K562 (cell line): ENCODE results near the gene KLK7. TPM values are rescaled to one million over a fixed set of nuclear protein-coding genes. Genes with fewer than 3 reads are reported as not detected.

ENCODE experiments used
- ATAC-seq: fragments of 200-7000 bp; cut with Tn5 transposase; 3 replicates; pipeline ENCODE4 v1.9.1; 2020; ENCODE audit warnings: moderate library complexity
- BruUV-seq: library from RNA; stranded (reverse); fragments of 400-500 nt; replicated peaks from 2 replicates; lab custom pipeline; 2021; lab: Mats Ljungman, UMichigan
- CTCF ChIA-PET: fragments of 300-600 bp; formaldehyde crosslinking; extraction: SDS; loops from one replicate; lab custom pipeline; 2021; ENCODE audit warnings: low intra/inter-chr PET ratio; lab: Yijun Ruan, JAX
- POLR2A ChIA-PET: fragments of 300-600, 350-650 bp; sonication (Branson Sonifier 250); formaldehyde crosslinking; extraction: SDS; loops from one replicate; lab custom pipeline; 2021; ENCODE audit warnings: antibody characterized with exemption, inconsistent platforms; lab: Yijun Ruan, JAX
- DNase-seq, 4 experiments: peaks; one replicate each; pipeline versions ENCODE4 v3.0.0 to v3.0.0-alpha.2; 2011 to 2018; ENCODE audit warnings: low spot score in 3 of 4, mixed read lengths in 3 of 4; ENCODE audit errors: extremely low read depth in 1 of 4
- FAIRE-seq: peaks from 2 replicates; lab custom pipeline; 2011; peaks lifted over from hg19 to GRCh38; lab: Jason Lieb, UNC
- H2AFZ ChIP-seq: 2 replicates; pipeline ENCODE4 v1.6.0; 2011; ENCODE audit warnings: low read depth, low read length, control low read depth, inconsistent platforms
- H3K27ac ChIP-seq: fragments of 200-600 bp; 3 replicates; pipeline ENCODE4 v1.8.0; 2011; ENCODE audit warnings: low read depth, mild to moderate bottlenecking, control low read depth, inconsistent platforms, low read length, moderate library complexity, mixed read lengths; ENCODE audit errors: extremely low read depth
- H3K27me3 ChIP-seq, 2 experiments: fragments of 300-600 bp in 1 of 2; 2 replicates in 1 of 2; 3 replicates in 1 of 2; pipeline versions ENCODE4 v1.6.0 to v1.8.0; 2011; ENCODE audit warnings: inconsistent platforms in 2 of 2, low read length in 2 of 2, mild to moderate bottlenecking in 1 of 2, mixed read lengths in 1 of 2, moderate library complexity in 1 of 2; ENCODE audit not compliant: control insufficient read depth in 2 of 2, insufficient read depth in 2 of 2
- H3K36me3 ChIP-seq: fragments of 300-600 bp; 3 replicates; pipeline ENCODE4 v1.8.0; 2011; ENCODE audit warnings: mild to moderate bottlenecking, low read length, inconsistent platforms; ENCODE audit not compliant: control insufficient read depth, insufficient read depth
- H3K4me1 ChIP-seq, 2 experiments: fragments of 200-600 bp in 1 of 2; replicated peaks in 1 of 2; 2 replicates in 1 of 2; 3 replicates in 1 of 2; pipeline versions ENCODE4 v1.5.1 to v1.8.0; 2011; ENCODE audit warnings: inconsistent platforms in 2 of 2, low read length in 2 of 2, mild to moderate bottlenecking in 1 of 2, mixed read lengths in 1 of 2, moderate library complexity in 1 of 2; ENCODE audit not compliant: control insufficient read depth in 2 of 2, insufficient read depth in 2 of 2
- H3K4me2 ChIP-seq: 2 replicates; pipeline ENCODE4 v1.6.1; 2011; ENCODE audit warnings: low read length, control low read depth, inconsistent platforms, mixed read lengths; ENCODE audit not compliant: insufficient read depth
- H3K4me3 ChIP-seq: fragments of 200-600 bp; sonication (generic), shearing (Covaris generic); 2 replicates; pipeline ENCODE4 v1.5.1; 2016; ENCODE audit warnings: control low read depth, inconsistent platforms
- H3K79me2 ChIP-seq: fragments of 200-600 bp; 3 replicates; pipeline ENCODE4 v1.8.0; 2011; ENCODE audit warnings: low read length, inconsistent platforms; ENCODE audit not compliant: control insufficient read depth, insufficient read depth
- H3K9ac ChIP-seq, 2 experiments: 2 replicates each; pipeline versions ENCODE4 v1.6.0 to v1.6.1; 2011; ENCODE audit warnings: low read depth in 2 of 2, low read length in 2 of 2, control low read depth in 1 of 2, inconsistent platforms in 1 of 2, mild to moderate bottlenecking in 1 of 2, mixed read lengths in 1 of 2; ENCODE audit not compliant: insufficient read depth in 1 of 2
- H3K9me1 ChIP-seq: one replicate; pipeline ENCODE4 v1.6.0; 2011; ENCODE audit warnings: inconsistent platforms, mild to moderate bottlenecking, low read length, moderate library complexity; ENCODE audit not compliant: control insufficient read depth, insufficient read depth
- H3K9me3 ChIP-seq: replicated peaks from 2 replicates; pipeline ENCODE4 v1.5.1; 2011; ENCODE audit warnings: low read depth, low read length, inconsistent platforms; ENCODE audit not compliant: control insufficient read depth, insufficient read depth
- H4K20me1 ChIP-seq: replicated peaks from 2 replicates; pipeline ENCODE4 v1.6.1; 2011; ENCODE audit warnings: low read length, inconsistent platforms, mixed read lengths; ENCODE audit not compliant: control insufficient read depth, insufficient read depth
- ARHGAP35 ChIP-seq: fragments of 450-650 bp; IDR thresholded peaks from 2 replicates; pipeline ENCODE4 v1.6.1; 2018; ENCODE audit not compliant: partially characterized antibody
- ARNT ChIP-seq, 2 experiments: fragments of 450-650 bp; IDR thresholded peaks; 2 replicates each; pipeline ENCODE4 v1.6.1; 2016; ENCODE audit warnings: mild to moderate bottlenecking in 1 of 2
- CEBPB ChIP-seq: fragments of 450-650 bp; IDR thresholded peaks from 2 replicates; pipeline ENCODE4 v1.6.1; 2016; ENCODE audit warnings: missing genetic modification characterization, missing compliant biosample characterization
- KDM4B ChIP-seq, 2 experiments: fragments of 450-650 bp in 1 of 2; sonication (generic) in 1 of 2; IDR thresholded peaks; 2 replicates each; pipeline ENCODE4 v1.6.1; 2016 to 2017; ENCODE audit warnings: borderline replicate concordance in 2 of 2, antibody characterized with exemption in 1 of 2, low read depth in 1 of 2, mild to moderate bottlenecking in 1 of 2
- RBBP5 ChIP-seq: fragments of 200-600 bp; sonication (generic); IDR thresholded peaks from 2 replicates; pipeline ENCODE4 v1.6.1; 2012; ENCODE audit warnings: borderline replicate concordance, mild to moderate bottlenecking, low read length, control low read depth, inconsistent platforms; ENCODE audit not compliant: insufficient read depth, poor library complexity, severe bottlenecking
- SNRNP70 ChIP-seq: fragments of 200-400 bp; formaldehyde crosslinking; optimal IDR thresholded peaks from 2 replicates; pipeline ENCODE3; 2017; ENCODE audit warnings: low read depth, low read length
- ZBTB7A ChIP-seq: IDR thresholded peaks from 2 replicates; pipeline ENCODE4 v1.6.1; 2011; ENCODE audit warnings: low read depth, mild to moderate bottlenecking, low read length, moderate library complexity, borderline replicate concordance; ENCODE audit not compliant: control insufficient read depth
- ZNF324 ChIP-seq: fragments of 250-450 bp; sonication (Bioruptor Pico); IDR thresholded peaks from 2 replicates; pipeline ENCODE4 v1.4.0; 2020; ENCODE audit warnings: mild to moderate bottlenecking
- WGBS: fragments of 100-300 bp; shearing (Covaris generic); methylation state at CpG from one replicate; pipeline ENCODE4 v1.1.6; 2016; ENCODE audit warnings: low coverage, mixed read lengths; ENCODE audit not compliant: insufficient coverage; ENCODE audit errors: missing lambda C conversion rate; 5-methylcytosine and 5-hydroxymethylcytosine counted together
- in situ Hi-C: fragments of 300-500 bp; cut with MboI; formaldehyde crosslinking; loops from 4 replicates; pipeline ENCODE4 v1.15.0; 2018; ENCODE audit warnings: inconsistent platforms, mixed read lengths
- intact Hi-C: fragments of 100-400 bp; cut with micrococcal nuclease; formaldehyde crosslinking; loops from 2 replicates; pipeline ENCODE4 v1.14.2; 2022
- polyA plus RNA-seq, 8 experiments: library from polyadenylated mRNA; depleted of rRNA in 4 of 8; stranded (reverse) in 5 of 8; unstranded in 3 of 8; fragments of >200 nt; fragmentation: Nextera tagmentation in 2 of 8; fragmentation: Illumina TruSeq in 1 of 8; extraction: Ambion mirVana in 2 of 8; extraction: Trizol in 1 of 8; gene quantifications; 2 replicates each; pipeline versions ENCODE4 v1.2.1 to v1.2.3, GENCODE V29; 2011 to 2014; ENCODE audit warnings: inconsistent platforms in 1 of 8, missing spikeins in 1 of 8
- total RNA-seq, 7 experiments: library from RNA; depleted of rRNA in 6 of 7; stranded (reverse); fragments of >200 nt in 6 of 7; fragmentation: Illumina TruSeq in 2 of 7; extraction: Trizol in 2 of 7; gene quantifications; 2 replicates each; pipeline versions ENCODE4 v1.2.1 to v1.2.3, GENCODE V29; 2011 to 2021; ENCODE audit warnings: low replicate concordance in 1 of 7
- TF ChIP-seq, protein P1 (sequence below): IDR thresholded peaks from 2 replicates; pipeline ENCODE4 v1.6.1; 2014; ENCODE audit warnings: antibody characterized with exemption
- TF ChIP-seq, protein P2 (sequence below): sonication (generic); formaldehyde crosslinking; IDR thresholded peaks from 2 replicates; pipeline ENCODE4 v1.8.0; 2022; ENCODE audit warnings: mild to moderate bottlenecking, missing genetic modification reagents

The KLK7 gene
- total and polyA plus RNA-seq, 9 of the 15 experiments (the other 6 are each of a cell fraction or from before 2014, with no cell fraction given), result 0.03 TPM; not detected in 8

DNA sequence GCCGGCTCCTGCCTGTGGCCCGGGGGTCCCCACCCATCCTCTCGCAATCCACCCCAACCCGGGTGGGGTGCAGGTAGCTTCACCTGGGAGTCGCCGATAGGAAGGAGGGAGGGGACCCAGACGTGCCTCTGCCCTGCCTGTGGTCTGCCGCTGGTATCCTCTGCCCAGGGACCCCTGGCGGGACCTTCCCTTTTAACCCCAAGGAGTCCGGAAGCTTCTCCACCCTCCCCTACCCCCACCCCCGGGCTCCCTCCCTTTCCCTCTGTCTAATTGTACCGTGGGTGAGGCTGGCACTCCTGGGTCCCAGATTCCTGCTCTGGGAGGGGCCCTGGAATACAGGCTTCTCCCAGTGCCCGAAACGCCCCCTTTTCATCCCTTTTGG lies 35.8 kb upstream of the KLK7 start, which contains the start of gene KLK10:
Gene KLK10, minus strand, starts transcription at position 166 of the 382 bp plus-strand sequence. CDS start 579 bp downstream, outside the sequence.
- 0 out of 2 replicates have a peak, but pooled peaks cover 8% of the 10 kb centered on the region for H4K20me1 ChIP-seq
- TF ChIP-seq ZNF324 (CRISPR knock-in tag) (no peak), ZBTB7A (0 out of 2 replicates have a peak, but pooled peaks have one; percentile 0)
- ChIA-PET POLR2A (no interaction called here), CTCF (interaction anchor here (4.4 kb wide), 1 partner anchor 76 kb away, joined by 35 read pairs; no protein-coding TSS in a partner anchor)
- BruUV-seq, result no TSS peak
- 17% methylated on average over 4 of the region's 14 CpGs for WGBS
- H3K36me3 ChIP-seq, result no peaks in the 10 kb centered on the region
- no peaks in the 10 kb centered on the region for H3K79me2 ChIP-seq
- intact Hi-C loops (no loop called here), in situ Hi-C loops (no loop called here)
- H3K9me1 ChIP-seq, result no peaks in the 10 kb centered on the region
- peaks cover 13 to 44% of the 10 kb centered on the region in 2 experiments for H3K27me3 ChIP-seq
- H2AFZ ChIP-seq, result no peak within 1 kb of the TSS
- ATAC-seq, result no peak
- no peak within 1 kb of the TSS; a peak in 1 of 4 replicates for H3K9ac ChIP-seq
- H3K4me2 ChIP-seq, result peak within 1 kb of the TSS; percentile 7; the same call in 1 of the 2 replicates
- no peak for FAIRE-seq
- DNase-seq, result no peak
- H3K4me1 ChIP-seq, result peaks cover 4 to 28% of the 10 kb centered on the region in 2 experiments
- no peaks in the 10 kb centered on the region for H3K9me3 ChIP-seq
- no peak within 1 kb of the TSS for H3K4me3 ChIP-seq
- no peak within 1 kb of the TSS for H3K27ac ChIP-seq

DNA sequence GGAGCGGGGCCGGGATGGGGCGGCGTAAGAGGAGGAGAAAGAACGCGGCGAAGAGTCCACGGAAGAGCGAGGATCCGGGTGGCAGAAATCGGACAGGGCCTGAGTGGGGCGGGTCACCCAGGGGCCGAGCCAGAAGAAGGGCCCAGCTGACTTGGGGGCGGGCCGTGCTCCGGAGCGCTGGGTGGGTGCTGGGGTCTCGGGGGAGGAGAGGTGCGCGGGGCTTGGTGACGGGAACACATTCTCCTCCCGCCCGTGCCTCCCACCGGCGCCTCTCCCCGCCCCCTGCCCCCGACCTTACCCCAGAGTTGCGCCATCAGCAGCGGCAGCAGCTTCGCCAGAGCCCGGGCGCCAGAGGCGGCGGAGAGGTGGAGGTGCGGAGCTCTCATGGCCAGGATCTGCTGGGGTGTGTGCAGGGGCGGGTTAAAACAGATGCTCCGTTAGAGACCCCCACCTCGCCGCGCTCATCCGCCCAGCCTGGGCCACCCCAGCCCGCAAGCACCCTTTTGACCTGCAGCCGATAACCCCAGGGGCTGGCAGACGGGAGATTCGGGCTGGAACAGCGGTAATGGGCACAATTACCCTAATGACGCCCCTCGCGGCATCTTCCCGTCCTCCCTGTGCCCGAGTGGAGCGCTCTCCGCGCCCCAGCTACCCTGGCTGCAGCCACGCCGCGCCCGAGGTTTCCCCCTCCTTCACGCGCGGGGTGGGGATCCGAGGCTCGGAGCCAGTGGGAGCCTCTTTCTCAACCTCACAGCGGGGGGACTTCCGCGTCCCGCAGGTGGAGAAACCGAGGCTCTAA lies 35.2 kb upstream of the KLK7 start:
- ATAC-seq, result no peak

More for the DNA sequence above, 35.2 kb upstream of the KLK7 start:
- H3K36me3 ChIP-seq, result no peaks in the 10 kb centered on the region
- H3K4me1 ChIP-seq, result peaks cover 4 to 28% of the 10 kb centered on the region in 2 experiments
- no TSS peak for BruUV-seq
- in situ Hi-C loops, result no loop called here
- no peaks in the 10 kb centered on the region for H3K9me3 ChIP-seq
- no peak overlapping the region for H3K4me2 ChIP-seq
- H2AFZ ChIP-seq, result no peak overlapping the region
- ChIA-PET CTCF (interaction anchor here (0.7 to 4.4 kb wide), 2 partner anchors 77 to 124 kb away, joined by 4 to 35 read pairs; no protein-coding TSS in a partner anchor), POLR2A (no interaction called here)
- peak; percentile 11; the same call in 1 of the 2 replicates for TF ChIP-seq ZBTB7A
- TF ChIP-seq KDM4B (IDR thresholded peaks at IDR 0.05; ENCODE audit: borderline replicate concordance in 2 of 2, low read depth in 1 of 2), result no peak
- TF ChIP-seq ARNT (IDR thresholded peaks at IDR 0.05), result no peak
- TF ChIP-seq, protein P1, sequence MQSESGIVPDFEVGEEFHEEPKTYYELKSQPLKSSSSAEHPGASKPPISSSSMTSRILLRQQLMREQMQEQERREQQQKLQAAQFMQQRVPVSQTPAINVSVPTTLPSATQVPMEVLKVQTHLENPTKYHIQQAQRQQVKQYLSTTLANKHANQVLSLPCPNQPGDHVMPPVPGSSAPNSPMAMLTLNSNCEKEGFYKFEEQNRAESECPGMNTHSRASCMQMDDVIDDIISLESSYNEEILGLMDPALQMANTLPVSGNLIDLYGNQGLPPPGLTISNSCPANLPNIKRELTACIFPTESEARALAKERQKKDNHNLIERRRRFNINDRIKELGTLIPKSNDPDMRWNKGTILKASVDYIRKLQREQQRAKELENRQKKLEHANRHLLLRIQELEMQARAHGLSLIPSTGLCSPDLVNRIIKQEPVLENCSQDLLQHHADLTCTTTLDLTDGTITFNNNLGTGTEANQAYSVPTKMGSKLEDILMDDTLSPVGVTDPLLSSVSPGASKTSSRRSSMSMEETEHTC, result no peak
- no peak for TF ChIP-seq SNRNP70
- TF ChIP-seq CEBPB (tag), result peak; percentile 17; the same call in 1 of the 2 replicates
- TF ChIP-seq ARHGAP35, result no peak
- TF ChIP-seq, protein P2, sequence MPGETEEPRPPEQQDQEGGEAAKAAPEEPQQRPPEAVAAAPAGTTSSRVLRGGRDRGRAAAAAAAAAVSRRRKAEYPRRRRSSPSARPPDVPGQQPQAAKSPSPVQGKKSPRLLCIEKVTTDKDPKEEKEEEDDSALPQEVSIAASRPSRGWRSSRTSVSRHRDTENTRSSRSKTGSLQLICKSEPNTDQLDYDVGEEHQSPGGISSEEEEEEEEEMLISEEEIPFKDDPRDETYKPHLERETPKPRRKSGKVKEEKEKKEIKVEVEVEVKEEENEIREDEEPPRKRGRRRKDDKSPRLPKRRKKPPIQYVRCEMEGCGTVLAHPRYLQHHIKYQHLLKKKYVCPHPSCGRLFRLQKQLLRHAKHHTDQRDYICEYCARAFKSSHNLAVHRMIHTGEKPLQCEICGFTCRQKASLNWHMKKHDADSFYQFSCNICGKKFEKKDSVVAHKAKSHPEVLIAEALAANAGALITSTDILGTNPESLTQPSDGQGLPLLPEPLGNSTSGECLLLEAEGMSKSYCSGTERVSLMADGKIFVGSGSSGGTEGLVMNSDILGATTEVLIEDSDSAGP (CRISPR knock-in tag), result no peak
- TF ChIP-seq RBBP5, result peak; percentile 9
- DNase-seq, result peak in 1 of 4 experiments; percentile 29
- H3K4me3 ChIP-seq, result no peak overlapping the region
- H3K9me1 ChIP-seq, result no peaks in the 10 kb centered on the region
- H3K27me3 ChIP-seq, result peaks cover 13 to 44% of the 10 kb centered on the region in 2 experiments
- intact Hi-C loops, result no loop called here
- no peak for FAIRE-seq
- H3K79me2 ChIP-seq, result no peaks in the 10 kb centered on the region
- H4K20me1 ChIP-seq, result 0 out of 2 replicates have a peak, but pooled peaks cover 10% of the 10 kb centered on the region
- no peak overlapping the region for H3K9ac ChIP-seq
- H3K27ac ChIP-seq, result no peak overlapping the region
- 12% methylated on average over 43 of the region's 68 CpGs for WGBS
